Large intestine (tissue), 12 donors: ENCODE data around the gene GNPDA2. TPM values are rescaled to one million over a fixed set of nuclear protein-coding genes. Genes with fewer than 3 reads are reported as not detected.

Source experiments
- DNase-seq, 2 donors: peaks; one replicate each; pipeline versions ENCODE4 v3.0.0 to v3.0.0-alpha.2; 2013
- H3K27ac ChIP-seq: one replicate; pipeline ENCODE4 v1.5.1; 2013; ENCODE audit warnings: low read length
- H3K27me3 ChIP-seq: 2 replicates; pipeline ENCODE4 v1.6.1; 2013; ENCODE audit warnings: low read length; ENCODE audit not compliant: control insufficient read depth, insufficient read depth
- H3K36me3 ChIP-seq: 2 replicates; pipeline ENCODE4 v1.6.1; 2013; ENCODE audit warnings: low read length; ENCODE audit not compliant: control insufficient read depth, insufficient read depth
- H3K4me1 ChIP-seq: one replicate; pipeline ENCODE4 v1.6.1; 2013; ENCODE audit warnings: low read length; ENCODE audit not compliant: control insufficient read depth, insufficient read depth
- H3K4me3 ChIP-seq: one replicate; pipeline ENCODE4 v1.5.1; 2013; ENCODE audit warnings: low read length
- H3K9me3 ChIP-seq: one replicate; pipeline ENCODE4 v1.6.1; 2013; ENCODE audit warnings: mild to moderate bottlenecking, low read depth, low read length, moderate library complexity; ENCODE audit not compliant: control insufficient read depth
- WGBS: methylation state at CpG from one replicate; pipeline ENCODE4 v1.1.5; 2013; ENCODE audit warnings: low lambda C conversion rate; ENCODE audit not compliant: insufficient coverage; 5-methylcytosine and 5-hydroxymethylcytosine counted together
- long read RNA-seq, 11 donors: transcript quantifications; one replicate each; lab custom pipeline, GENCODE V29; 2026
- polyA plus RNA-seq: library from polyadenylated mRNA; unstranded; fragments of 120-200 nt; gene quantifications from one replicate; pipeline ENCODE4 v1.2.1, GENCODE V29; 2013

The GNPDA2 gene
- polyA plus RNA-seq: 17.9 TPM
- long read RNA-seq, donor 1, full-length matches to known transcripts: 4 of 4 reads
- long read RNA-seq, donor 1, partial matches to known transcripts: 0 of 4 reads
- long read RNA-seq, donor 1, other reads (novel, unspliced or antisense): 0 of 4 reads
- long read RNA-seq, donor 2, transcript GNPDA2-201 (7 exons, 1,930 nt): major isoform, 5 of 6 reads
- long read RNA-seq, donor 2, partial matches to known transcripts: 0 of 6 reads
- long read RNA-seq, donor 2, other reads (novel, unspliced or antisense): 0 of 6 reads
- long read RNA-seq, donor 3, transcript GNPDA2-201 (7 exons, 1,930 nt): major isoform, 5 of 5 reads
- long read RNA-seq, donor 3, partial matches to known transcripts: 0 of 5 reads
- long read RNA-seq, donor 3, other reads (novel, unspliced or antisense): 0 of 5 reads
- long read RNA-seq, donor 4: 0 reads
- long read RNA-seq, donor 5, partial matches to known transcripts: 0 of 1 reads
- long read RNA-seq, donor 5, other reads (novel, unspliced or antisense): 0 of 1 reads
- long read RNA-seq, donor 6, full-length matches to known transcripts: 4 of 4 reads
- long read RNA-seq, donor 6, partial matches to known transcripts: 0 of 4 reads
- long read RNA-seq, donor 6, other reads (novel, unspliced or antisense): 0 of 4 reads
- long read RNA-seq, donor 7, full-length matches to known transcripts: 5 of 5 reads
- long read RNA-seq, donor 7, partial matches to known transcripts: 0 of 5 reads
- long read RNA-seq, donor 7, other reads (novel, unspliced or antisense): 0 of 5 reads
- long read RNA-seq, donor 8, transcript GNPDA2-201 (7 exons, 1,930 nt): major isoform, 6 of 7 reads
- long read RNA-seq, donor 8, partial matches to known transcripts: 0 of 7 reads
- long read RNA-seq, donor 8, other reads (novel, unspliced or antisense): 0 of 7 reads
- long read RNA-seq, donor 9, transcript GNPDA2-201 (7 exons, 1,930 nt): major isoform, 7 of 26 reads
- long read RNA-seq, donor 9, partial matches to known transcripts: 18 of 26 reads
- long read RNA-seq, donor 9, other reads (novel, unspliced or antisense): 0 of 26 reads
- long read RNA-seq, donor 10, full-length matches to known transcripts: 5 of 5 reads
- long read RNA-seq, donor 10, partial matches to known transcripts: 0 of 5 reads
- long read RNA-seq, donor 10, other reads (novel, unspliced or antisense): 0 of 5 reads
- long read RNA-seq, donor 11, full-length matches to known transcripts: 4 of 4 reads
- long read RNA-seq, donor 11, partial matches to known transcripts: 0 of 4 reads
- long read RNA-seq, donor 11, other reads (novel, unspliced or antisense): 0 of 4 reads

GRCh38 chr4:44726038-44726871 lies at the start of gene GNPDA2:
Gene GNPDA2, minus strand, starts transcription at chr4:44726556. Its CDS starts 4,349 bp downstream, at chr4:44722207.
- DNase-seq: peak; percentile 92
- no peaks in the 10 kb centered on the region for H3K27me3 ChIP-seq
- peaks cover 8% of the 10 kb centered on the region for H3K4me1 ChIP-seq
- H3K4me3 ChIP-seq: peak within 1 kb of the TSS; percentile 85
- peaks cover 4% of the 10 kb centered on the region for H3K9me3 ChIP-seq
- no peaks in the 10 kb centered on the region for H3K36me3 ChIP-seq
- WGBS: no CpG with 5 or more reads among the region's 65 CpGs
- H3K27ac ChIP-seq: peak within 1 kb of the TSS; percentile 43

- Histone ChIP-seq H3K36me3 (no peaks in the 10 kb centered on the region), H3K27ac (no peak overlapping the region), H3K4me3 (no peak overlapping the region), H3K27me3 (no peaks in the 10 kb centered on the region), H3K9me3 (peaks cover 3% of the 10 kb centered on the region), H3K4me1 (no peaks in the 10 kb centered on the region)
- no CpG with 5 or more reads among the region's 6 CpGs for WGBS
- no peak for DNase-seq
Measured at GRCh38 chr4:44772340-44772739, 46.0 kb upstream of the GNPDA2 start.

- no peaks in the 10 kb centered on the region for H3K4me1 ChIP-seq
- H3K36me3 ChIP-seq: no peaks in the 10 kb centered on the region
- DNase-seq: no peak
- H3K9me3 ChIP-seq: peaks cover 3% of the 10 kb centered on the region
- H3K27me3 ChIP-seq: no peaks in the 10 kb centered on the region
- WGBS: no CpG with 5 or more reads among the region's 1 CpG
- H3K27ac ChIP-seq: no peak overlapping the region
- no peak overlapping the region for H3K4me3 ChIP-seq
Measured at GRCh38 chr4:44771789-44772188, 45.4 kb upstream of the GNPDA2 start.

- H3K4me1 ChIP-seq: no peaks in the 10 kb centered on the region
Measured at GRCh38 chr4:44766453-44766852, 40.1 kb upstream of the GNPDA2 start.

GRCh38 chr4:44765116-44765515 lies 38.8 kb upstream of the GNPDA2 start:
- H3K27me3 ChIP-seq: no peaks in the 10 kb centered on the region
- no CpG with 5 or more reads among the region's 4 CpGs for WGBS
- no peaks in the 10 kb centered on the region for H3K36me3 ChIP-seq
- no peaks in the 10 kb centered on the region for H3K4me1 ChIP-seq
- peak; percentile 52 to 82 for DNase-seq
- H3K4me3 ChIP-seq: no peak overlapping the region
- H3K9me3 ChIP-seq: no peaks in the 10 kb centered on the region
- peak overlapping the region; percentile 63 for H3K27ac ChIP-seq

More at GRCh38 chr4:44766453-44766852, 40.1 kb upstream of the GNPDA2 start:
- Histone ChIP-seq H3K36me3 (no peaks in the 10 kb centered on the region), H3K9me3 (no peaks in the 10 kb centered on the region), H3K4me3 (no peak overlapping the region), H3K27ac (no peak overlapping the region), H3K27me3 (no peaks in the 10 kb centered on the region)
- no peak for DNase-seq

GRCh38 chr4:44761306-44761705 lies 35.0 kb upstream of the GNPDA2 start:
- no peaks in the 10 kb centered on the region for H3K9me3 ChIP-seq
- no peaks in the 10 kb centered on the region for H3K4me1 ChIP-seq
- H3K27ac ChIP-seq: no peak overlapping the region
- H3K36me3 ChIP-seq: no peaks in the 10 kb centered on the region
- no peak overlapping the region for H3K4me3 ChIP-seq
- 31% methylated on average over 2 of the region's 2 CpGs for WGBS
- no peak for DNase-seq
- H3K27me3 ChIP-seq: no peaks in the 10 kb centered on the region

GRCh38 chr4:44760142-44760898 lies 34.0 kb upstream of the GNPDA2 start:
- peak; percentile 13 to 31 for DNase-seq
- Histone ChIP-seq H3K36me3 (no peaks in the 10 kb centered on the region), H3K27ac (no peak overlapping the region), H3K27me3 (no peaks in the 10 kb centered on the region), H3K9me3 (no peaks in the 10 kb centered on the region), H3K4me3 (no peak overlapping the region), H3K4me1 (no peaks in the 10 kb centered on the region)
- 0% methylated on average over 2 of the region's 8 CpGs for WGBS

- no peak overlapping the region for H3K27ac ChIP-seq
- no peak for DNase-seq
- no CpG with 5 or more reads among the region's 2 CpGs for WGBS
- H3K36me3 ChIP-seq: no peaks in the 10 kb centered on the region
- H3K27me3 ChIP-seq: no peaks in the 10 kb centered on the region
- no peaks in the 10 kb centered on the region for H3K9me3 ChIP-seq
- H3K4me3 ChIP-seq: no peak overlapping the region
- no peaks in the 10 kb centered on the region for H3K4me1 ChIP-seq
Measured at GRCh38 chr4:44756559-44756958, 30.2 kb upstream of the GNPDA2 start.

GRCh38 chr4:44740201-44740600 lies 13.8 kb upstream of the GNPDA2 start:
- Histone ChIP-seq H3K4me3 (no peak overlapping the region), H3K27ac (no peak overlapping the region), H3K4me1 (no peaks in the 10 kb centered on the region), H3K9me3 (no peaks in the 10 kb centered on the region), H3K36me3 (no peaks in the 10 kb centered on the region), H3K27me3 (no peaks in the 10 kb centered on the region)
- WGBS: 67% methylated on average over 1 of the region's 2 CpGs
- no peak for DNase-seq
